HCT116 (cell line): ENCODE measurements around the gene TYK2. TPM values are rescaled to one million over a fixed set of nuclear protein-coding genes. Genes with fewer than 3 reads are reported as not detected.

Experiments used
- ATAC-seq: fragments of 200-7000 bp; cut with Tn5 transposase; 2 replicates; pipeline ENCODE4 v1.9.1; 2020; ENCODE audit warnings: mild to moderate bottlenecking, moderate library complexity
- BruUV-seq: library from RNA; stranded (reverse); fragments of 400-500 nt; replicated peaks from 2 replicates; lab custom pipeline; 2021; lab: Mats Ljungman, UMichigan
- CTCF ChIA-PET: fragments of 300-600 bp; sonication (Branson Sonifier 250); formaldehyde crosslinking; loops from one replicate; lab custom pipeline; 2021; ENCODE audit warnings: antibody characterized with exemption; lab: Charles Lee
- POLR2A ChIA-PET: fragments of 300-600, 350-600 bp; sonication (Branson Sonifier 250); formaldehyde crosslinking; loops from one replicate; lab custom pipeline; 2021; ENCODE audit warnings: antibody characterized with exemption; lab: Charles Lee
- RAD21 ChIA-PET, 2 experiments: fragments of 300-600 bp; sonication (Branson Sonifier 250); formaldehyde crosslinking; loops; one replicate each; lab custom pipeline; 2023; ENCODE audit warnings: low total read pairs in 2 of 2; ENCODE audit not compliant: uncharacterized antibody in 2 of 2, unreplicated experiment in 2 of 2, low non-redundant PET in 1 of 2; lab: Charles Lee
- DNase-seq: peaks from one replicate; pipeline ENCODE4 v3.0.0-alpha.2; 2010; ENCODE audit warnings: low read depth, low spot score
- H2AFZ ChIP-seq: fragments of 200-600 bp; shearing (Covaris generic), sonication (generic); 2 replicates; pipeline ENCODE4 v1.6.1; 2017; ENCODE audit warnings: low read depth, mixed run types, mixed read lengths, antibody characterized with exemption, low read length; ENCODE audit not compliant: poor library complexity, severe bottlenecking
- H3K27ac ChIP-seq: 2 replicates; pipeline ENCODE4 v1.5.1; 2012; ENCODE audit warnings: low read depth, low read length
- H3K27me3 ChIP-seq: fragments of 200-600 bp; sonication (generic); 2 replicates; pipeline ENCODE4 v1.6.1; 2016; ENCODE audit warnings: mixed run types, low read length, mixed read lengths; ENCODE audit not compliant: insufficient read depth
- H3K36me3 ChIP-seq, 2 experiments: fragments of 200-500 bp in 1 of 2; fragments of 200-600 bp in 1 of 2; sonication (Bioruptor generic) in 1 of 2; sonication (generic) in 1 of 2; 2 replicates each; pipeline versions ENCODE4 v1.5.1 to v1.6.1; 2014 to 2016; ENCODE audit warnings: low read length in 2 of 2, inconsistent platforms in 1 of 2, mixed read lengths in 1 of 2, mixed run types in 1 of 2; ENCODE audit not compliant: insufficient read depth in 2 of 2, control insufficient read depth in 1 of 2
- H3K4me1 ChIP-seq, 2 experiments: fragments of 200-600 bp in 1 of 2; sonication (generic) in 1 of 2; 2 replicates each; pipeline versions ENCODE4 v1.5.1 to v1.6.1; 2012 to 2017; ENCODE audit warnings: low read length in 2 of 2, inconsistent platforms in 1 of 2, mild to moderate bottlenecking in 1 of 2, mixed read lengths in 1 of 2, mixed run types in 1 of 2, moderate library complexity in 1 of 2; ENCODE audit not compliant: insufficient read depth in 2 of 2, control insufficient read depth in 1 of 2
- H3K4me2 ChIP-seq: fragments of 200-600 bp; sonication (generic); 2 replicates; pipeline ENCODE4 v1.6.1; 2017; ENCODE audit warnings: mixed run types, low read length, mixed read lengths
- H3K4me3 ChIP-seq, 2 experiments: fragments of 200-600 bp in 1 of 2; sonication (generic) in 1 of 2; replicated peaks in 1 of 2; 2 replicates each; pipeline ENCODE4 v1.5.1; 2011 to 2016; ENCODE audit warnings: low read length in 2 of 2, control low read depth in 1 of 2, low read depth in 1 of 2, mild to moderate bottlenecking in 1 of 2, mixed read lengths in 1 of 2, mixed run types in 1 of 2
- H3K79me2 ChIP-seq: fragments of 200-600 bp; sonication (generic); 2 replicates; pipeline ENCODE4 v1.6.1; 2017; ENCODE audit warnings: mild to moderate bottlenecking, mixed run types, low read length, moderate library complexity, mixed read lengths; ENCODE audit not compliant: insufficient read depth
- H3K9ac ChIP-seq: fragments of 200-600 bp; sonication (generic); 2 replicates; pipeline ENCODE4 v1.6.1; 2016; ENCODE audit warnings: low read length, mixed read lengths
- H3K9me2 ChIP-seq: fragments of 200-600 bp; sonication (generic), shearing (Covaris generic); 2 replicates; pipeline ENCODE4 v1.6.1; 2017; ENCODE audit warnings: mixed run types, mild to moderate bottlenecking, moderate library complexity; ENCODE audit not compliant: insufficient read depth
- H3K9me3 ChIP-seq, 2 experiments: fragments of 200-500 bp in 1 of 2; fragments of 200-600 bp in 1 of 2; sonication (Bioruptor generic) in 1 of 2; sonication (generic) in 1 of 2; 2 replicates each; pipeline ENCODE4 v1.6.1; 2014 to 2017; ENCODE audit warnings: low read length in 2 of 2, mixed read lengths in 2 of 2, inconsistent platforms in 1 of 2, low read depth in 1 of 2, mild to moderate bottlenecking in 1 of 2, mixed run types in 1 of 2, moderate library complexity in 1 of 2; ENCODE audit not compliant: control insufficient read depth in 1 of 2, insufficient read depth in 1 of 2
- H4K20me1 ChIP-seq: fragments of 200-600 bp; sonication (generic), shearing (Covaris generic); 2 replicates; pipeline ENCODE4 v1.6.1; 2017; ENCODE audit warnings: mixed run types, mild to moderate bottlenecking, moderate library complexity; ENCODE audit not compliant: insufficient read depth
- CBX3 ChIP-seq: IDR thresholded peaks from 2 replicates; pipeline ENCODE4 v1.6.1; 2012; ENCODE audit warnings: low read depth
- CEBPB ChIP-seq: IDR thresholded peaks from 2 replicates; pipeline ENCODE4 v1.6.1; 2012; ENCODE audit warnings: low read depth
- ELF1 ChIP-seq: IDR thresholded peaks from 2 replicates; pipeline ENCODE4 v1.6.1; 2012; ENCODE audit warnings: low read depth, borderline replicate concordance
- EZH2phosphoT487 ChIP-seq: fragments of 200-600 bp; IDR thresholded peaks from 2 replicates; pipeline ENCODE4 v1.6.1; 2018; ENCODE audit warnings: antibody characterized with exemption, borderline replicate concordance
- FOSL1 ChIP-seq: IDR thresholded peaks from 2 replicates; pipeline ENCODE4 v1.6.1; 2012; ENCODE audit warnings: low read depth
- JUND ChIP-seq: IDR thresholded peaks from 2 replicates; pipeline ENCODE4 v1.6.1; 2012
- POLR2AphosphoS5 ChIP-seq: IDR thresholded peaks from 2 replicates; pipeline ENCODE4 v1.6.1; 2011; ENCODE audit warnings: mild to moderate bottlenecking, low read depth, low read length, moderate library complexity
- RAD21 ChIP-seq: IDR thresholded peaks from 2 replicates; pipeline ENCODE4 v1.6.1; 2012; ENCODE audit warnings: low read depth, mild to moderate bottlenecking
- SIN3A ChIP-seq: IDR thresholded peaks from 2 replicates; pipeline ENCODE4 v1.6.1; 2012; ENCODE audit warnings: low read depth
- SP1 ChIP-seq: IDR thresholded peaks from 2 replicates; pipeline ENCODE4 v1.6.1; 2012; ENCODE audit warnings: low read depth
- SRF ChIP-seq: IDR thresholded peaks from 2 replicates; pipeline ENCODE4 v1.6.1; 2012; ENCODE audit warnings: low read depth
- TCF7L2 ChIP-seq: IDR thresholded peaks from 2 replicates; pipeline ENCODE4 v1.7.0; 2011; ENCODE audit warnings: borderline replicate concordance, inconsistent platforms; ENCODE audit not compliant: insufficient read depth, insufficient read length; ENCODE audit errors: extremely low read depth
- YY1 ChIP-seq: IDR thresholded peaks from 2 replicates; pipeline ENCODE4 v1.6.1; 2011; ENCODE audit warnings: low read length, low read depth, moderate library complexity, mild to moderate bottlenecking; ENCODE audit not compliant: insufficient replicate concordance; ENCODE audit errors: extremely low read depth
- ZFX ChIP-seq: fragments of 450-650 bp; IDR thresholded peaks from 2 replicates; pipeline ENCODE4 v1.6.1; 2017
- ZNF274 ChIP-seq: fragments of 200-500 bp; sonication (Bioruptor generic); IDR thresholded peaks from 2 replicates; pipeline ENCODE4 v1.6.1; 2014; ENCODE audit warnings: mild to moderate bottlenecking, low read depth, low read length, inconsistent platforms
- intact Hi-C: fragments of 100-400 bp; cut with micrococcal nuclease; formaldehyde crosslinking; loops from 2 replicates; pipeline ENCODE4 v1.10.0; 2022
- total RNA-seq: library from RNA; stranded (reverse); gene quantifications from one replicate; pipeline ENCODE4 v1.2.1, GENCODE V29; 2021; ENCODE audit not compliant: unreplicated experiment
- TF ChIP-seq, protein P1 (sequence below): IDR thresholded peaks from 2 replicates; pipeline ENCODE4 v1.6.1; 2012
- TF ChIP-seq, protein P2 (sequence below), 3 experiments: fragments of 200-600 bp in 1 of 3; sonication (generic) in 1 of 3; IDR thresholded peaks in 2 of 3; conservative IDR thresholded peaks in 1 of 3; 2 replicates each; pipeline ENCODE4 v1.5.1; 2012 to 2017; ENCODE audit warnings: low read depth in 2 of 3, low read length in 2 of 3, antibody characterized with exemption in 1 of 3, borderline replicate concordance in 1 of 3, control low read depth in 1 of 3, mild to moderate bottlenecking in 1 of 3, mixed read lengths in 1 of 3, mixed run types in 1 of 3, moderate library complexity in 1 of 3; ENCODE audit not compliant: insufficient read depth in 1 of 3
- TF ChIP-seq, protein P3 (sequence below): IDR thresholded peaks from 2 replicates; pipeline ENCODE4 v1.6.1; 2012
- TF ChIP-seq, protein P4 (sequence below): IDR thresholded peaks from 2 replicates; pipeline ENCODE4 v1.6.1; 2011; ENCODE audit warnings: mild to moderate bottlenecking, low read length, moderate library complexity; ENCODE audit not compliant: insufficient replicate concordance; ENCODE audit errors: extremely low read depth

TYK2 gene
- total RNA-seq, 1 experiment from 2014 or later, result 110 TPM

DNA sequence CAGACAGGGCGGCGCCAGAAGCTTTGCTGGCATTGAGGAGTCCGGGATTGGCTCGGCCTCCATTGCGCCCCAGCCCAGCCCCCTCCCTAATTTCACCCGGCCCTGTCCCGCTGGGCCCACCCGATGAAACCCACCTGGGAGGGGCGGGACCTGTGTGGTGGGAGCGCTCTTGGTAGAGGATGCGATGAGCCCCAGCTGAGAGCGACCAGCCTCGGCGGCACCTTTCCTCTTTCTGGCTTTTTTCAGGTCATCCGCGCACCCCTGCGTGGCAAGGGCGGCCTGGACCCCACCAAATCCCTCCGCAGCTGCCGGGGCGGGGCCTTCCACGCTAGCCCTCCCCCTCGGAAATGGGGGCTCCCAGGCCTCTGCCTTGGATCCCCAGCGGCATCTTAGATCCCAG is 70.9 kb downstream of the TYK2 start, which contains the start of gene ZGLP1:
TSS of gene ZGLP1 (minus strand) at position 393 of the 400 bp plus-strand sequence.
- CTCF ChIA-PET, result no interaction called here
- Histone ChIP-seq H3K79me2 (no peaks in the 10 kb centered on the region), H3K9ac (no peak within 1 kb of the TSS), H3K36me3 (no peaks in the 10 kb centered on the region), H2AFZ (no peak within 1 kb of the TSS), H4K20me1 (no peaks in the 10 kb centered on the region), H3K27ac (no peak within 1 kb of the TSS), H3K9me2 (no peaks in the 10 kb centered on the region), H3K27me3 (no peaks in the 10 kb centered on the region), H3K9me3 (no peaks in the 10 kb centered on the region), H3K4me1 (peaks cover 1 to 2% of the 10 kb centered on the region in 2 experiments; a peak in 3 of 4 replicates), H3K4me3 (no peak within 1 kb of the TSS), H3K4me2 (no peak within 1 kb of the TSS)
- ATAC-seq (no peak), DNase-seq (no peak)
- intact Hi-C loops, result no loop called here
- no TSS peak for BruUV-seq
- POLR2A ChIA-PET, result no interaction called here
- RAD21 ChIA-PET, result no interaction called here
- TF ChIP-seq SIN3A (no peak), ZFX (no peak), ELF1 (no peak), ZNF274 (no peak), CBX3 (no peak), YY1 (no peak), FOSL1 (no peak), JUND (no peak), SP1 (no peak), RAD21 (no peak), CEBPB (no peak), TCF7L2 (no peak), SRF (no peak), POLR2AphosphoS5 (no peak), EZH2phosphoT487 (no peak)
- TF ChIP-seq, protein P1, sequence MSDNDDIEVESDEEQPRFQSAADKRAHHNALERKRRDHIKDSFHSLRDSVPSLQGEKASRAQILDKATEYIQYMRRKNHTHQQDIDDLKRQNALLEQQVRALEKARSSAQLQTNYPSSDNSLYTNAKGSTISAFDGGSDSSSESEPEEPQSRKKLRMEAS, result no peak
- TF ChIP-seq, protein P2, sequence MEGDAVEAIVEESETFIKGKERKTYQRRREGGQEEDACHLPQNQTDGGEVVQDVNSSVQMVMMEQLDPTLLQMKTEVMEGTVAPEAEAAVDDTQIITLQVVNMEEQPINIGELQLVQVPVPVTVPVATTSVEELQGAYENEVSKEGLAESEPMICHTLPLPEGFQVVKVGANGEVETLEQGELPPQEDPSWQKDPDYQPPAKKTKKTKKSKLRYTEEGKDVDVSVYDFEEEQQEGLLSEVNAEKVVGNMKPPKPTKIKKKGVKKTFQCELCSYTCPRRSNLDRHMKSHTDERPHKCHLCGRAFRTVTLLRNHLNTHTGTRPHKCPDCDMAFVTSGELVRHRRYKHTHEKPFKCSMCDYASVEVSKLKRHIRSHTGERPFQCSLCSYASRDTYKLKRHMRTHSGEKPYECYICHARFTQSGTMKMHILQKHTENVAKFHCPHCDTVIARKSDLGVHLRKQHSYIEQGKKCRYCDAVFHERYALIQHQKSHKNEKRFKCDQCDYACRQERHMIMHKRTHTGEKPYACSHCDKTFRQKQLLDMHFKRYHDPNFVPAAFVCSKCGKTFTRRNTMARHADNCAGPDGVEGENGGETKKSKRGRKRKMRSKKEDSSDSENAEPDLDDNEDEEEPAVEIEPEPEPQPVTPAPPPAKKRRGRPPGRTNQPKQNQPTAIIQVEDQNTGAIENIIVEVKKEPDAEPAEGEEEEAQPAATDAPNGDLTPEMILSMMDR (IDR thresholded peaks at IDR 0.05 in 2 of 3, conservative IDR thresholded peaks at IDR 0.05 in 1 of 3; ENCODE audit: borderline replicate concordance in 1 of 3, insufficient read depth in 1 of 3, low read depth in 2 of 3, low read length in 2 of 3), result no peak
- TF ChIP-seq, protein P3, sequence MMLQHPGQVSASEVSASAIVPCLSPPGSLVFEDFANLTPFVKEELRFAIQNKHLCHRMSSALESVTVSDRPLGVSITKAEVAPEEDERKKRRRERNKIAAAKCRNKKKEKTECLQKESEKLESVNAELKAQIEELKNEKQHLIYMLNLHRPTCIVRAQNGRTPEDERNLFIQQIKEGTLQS, result no peak
- TF ChIP-seq, protein P4, sequence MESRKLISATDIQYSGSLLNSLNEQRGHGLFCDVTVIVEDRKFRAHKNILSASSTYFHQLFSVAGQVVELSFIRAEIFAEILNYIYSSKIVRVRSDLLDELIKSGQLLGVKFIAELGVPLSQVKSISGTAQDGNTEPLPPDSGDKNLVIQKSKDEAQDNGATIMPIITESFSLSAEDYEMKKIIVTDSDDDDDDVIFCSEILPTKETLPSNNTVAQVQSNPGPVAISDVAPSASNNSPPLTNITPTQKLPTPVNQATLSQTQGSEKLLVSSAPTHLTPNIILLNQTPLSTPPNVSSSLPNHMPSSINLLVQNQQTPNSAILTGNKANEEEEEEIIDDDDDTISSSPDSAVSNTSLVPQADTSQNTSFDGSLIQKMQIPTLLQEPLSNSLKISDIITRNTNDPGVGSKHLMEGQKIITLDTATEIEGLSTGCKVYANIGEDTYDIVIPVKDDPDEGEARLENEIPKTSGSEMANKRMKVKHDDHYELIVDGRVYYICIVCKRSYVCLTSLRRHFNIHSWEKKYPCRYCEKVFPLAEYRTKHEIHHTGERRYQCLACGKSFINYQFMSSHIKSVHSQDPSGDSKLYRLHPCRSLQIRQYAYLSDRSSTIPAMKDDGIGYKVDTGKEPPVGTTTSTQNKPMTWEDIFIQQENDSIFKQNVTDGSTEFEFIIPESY, result no peak
